IMR-90 (cell line): ENCODE results near the gene CENPT. TPM values are rescaled to one million over a fixed set of nuclear protein-coding genes. Genes with fewer than 3 reads are reported as not detected.

Experiments
- ATAC-seq: fragments of 200-7000 bp; cut with Tn5 transposase; 2 replicates; pipeline ENCODE4 v1.9.1; 2020; ENCODE audit warnings: low read depth, mild to moderate bottlenecking, moderate library complexity
- BruUV-seq: library from RNA; stranded (reverse); fragments of 400-500 nt; replicated peaks from 2 replicates; lab custom pipeline; 2021; lab: Mats Ljungman, UMichigan
- CTCF ChIA-PET: fragments of 300-600 bp; formaldehyde crosslinking; extraction: SDS; loops from one replicate; lab custom pipeline; 2021; ENCODE audit warnings: antibody characterized with exemption; lab: Yijun Ruan, JAX
- POLR2A ChIA-PET: fragments of 300-600 bp; sonication (Branson Sonifier 250); formaldehyde crosslinking; loops from one replicate; lab custom pipeline; 2022; ENCODE audit warnings: antibody characterized with exemption; ENCODE audit not compliant: unreplicated experiment; lab: Charles Lee
- DNase-seq: peaks from one replicate; pipeline ENCODE4 v3.0.0; 2013
- H2AFZ ChIP-seq: replicated peaks from 2 replicates; pipeline ENCODE3; 2013; ENCODE audit warnings: low read length, mild to moderate bottlenecking; ENCODE audit not compliant: poor library complexity
- H2AK5ac ChIP-seq: 2 replicates; pipeline ENCODE4 v1.6.1; 2013; ENCODE audit warnings: low read depth, low read length, inconsistent platforms
- H2AK9ac ChIP-seq: replicated peaks from 2 replicates; pipeline ENCODE3; 2013; ENCODE audit warnings: mild to moderate bottlenecking, low read depth, low read length, moderate library complexity; ENCODE audit not compliant: poor library complexity
- H2BK120ac ChIP-seq: 2 replicates; pipeline ENCODE4 v1.6.1; 2013; ENCODE audit warnings: low read depth, low read length, inconsistent platforms
- H2BK15ac ChIP-seq: 3 replicates; pipeline ENCODE4 v1.6.1; 2013; ENCODE audit warnings: low read depth, low read length, inconsistent platforms
- H2BK20ac ChIP-seq: 2 replicates; pipeline ENCODE4 v1.6.1; 2013; ENCODE audit warnings: low read depth, mild to moderate bottlenecking, inconsistent platforms, low read length, moderate library complexity
- H2BK5ac ChIP-seq: 2 replicates; pipeline ENCODE4 v1.6.1; 2013; ENCODE audit warnings: mild to moderate bottlenecking, low read depth, low read length, inconsistent platforms; ENCODE audit not compliant: poor library complexity, severe bottlenecking
- H3K14ac ChIP-seq: replicated peaks from 2 replicates; pipeline ENCODE4 v1.6.1; 2013; ENCODE audit warnings: low read depth, low read length, inconsistent platforms
- H3K18ac ChIP-seq: 2 replicates; pipeline ENCODE4 v1.6.1; 2013; ENCODE audit warnings: low read depth, low read length, control low read depth
- H3K23ac ChIP-seq: 2 replicates; pipeline ENCODE4 v1.6.1; 2013; ENCODE audit warnings: low read depth, low read length, inconsistent platforms
- H3K27ac ChIP-seq: 2 replicates; pipeline ENCODE4 v1.5.1; 2013; ENCODE audit warnings: mild to moderate bottlenecking, control low read depth, low read length; ENCODE audit not compliant: insufficient read depth
- H3K27me3 ChIP-seq: 2 replicates; pipeline ENCODE4 v1.6.1; 2013; ENCODE audit warnings: low read length; ENCODE audit not compliant: control insufficient read depth, insufficient read depth
- H3K36me3 ChIP-seq: 2 replicates; pipeline ENCODE4 v1.6.1; 2013; ENCODE audit warnings: low read length, mixed read lengths; ENCODE audit not compliant: control insufficient read depth, insufficient read depth
- H3K4ac ChIP-seq: 2 replicates; pipeline ENCODE4 v1.6.1; 2013; ENCODE audit warnings: low read depth, low read length, inconsistent platforms
- H3K4me1 ChIP-seq: 2 replicates; pipeline ENCODE4 v1.6.1; 2013; ENCODE audit warnings: low read length, mixed read lengths; ENCODE audit not compliant: control insufficient read depth, insufficient read depth
- H3K4me2 ChIP-seq: 2 replicates; pipeline ENCODE4 v1.6.1; 2013; ENCODE audit warnings: low read depth, mild to moderate bottlenecking, control low read depth, low read length, moderate library complexity
- H3K4me3 ChIP-seq: 2 replicates; pipeline ENCODE4 v1.5.1; 2013; ENCODE audit warnings: low read depth, mild to moderate bottlenecking, control low read depth, low read length, moderate library complexity; ENCODE audit not compliant: insufficient read depth
- H3K56ac ChIP-seq: 2 replicates; pipeline ENCODE4 v1.6.1; 2013; ENCODE audit warnings: low read length, inconsistent platforms; ENCODE audit not compliant: insufficient read depth; ENCODE audit errors: extremely low read depth
- H3K79me1 ChIP-seq, 2 experiments: 2 replicates each; pipeline ENCODE4 v1.6.1; 2013; ENCODE audit warnings: low read length in 2 of 2, inconsistent platforms in 1 of 2, low read depth in 1 of 2
- H3K9ac ChIP-seq: 2 replicates; pipeline ENCODE4 v1.6.1; 2013; ENCODE audit warnings: low read depth, low read length, control low read depth
- H3K9me1 ChIP-seq: 2 replicates; pipeline ENCODE4 v1.6.1; 2013; ENCODE audit warnings: low read length, inconsistent platforms; ENCODE audit not compliant: insufficient read depth
- H3K9me3 ChIP-seq: 2 replicates; pipeline ENCODE4 v1.6.1; 2013; ENCODE audit warnings: low read length; ENCODE audit not compliant: control insufficient read depth, insufficient read depth
- H4K20me1 ChIP-seq: 2 replicates; pipeline ENCODE4 v1.6.1; 2013; ENCODE audit warnings: low read length, inconsistent platforms; ENCODE audit not compliant: insufficient read depth
- H4K5ac ChIP-seq: 2 replicates; pipeline ENCODE4 v1.6.1; 2013; ENCODE audit warnings: mild to moderate bottlenecking, low read depth, low read length, control low read depth
- H4K8ac ChIP-seq, 2 experiments: 2 replicates each; pipeline ENCODE4 v1.6.1; 2013; ENCODE audit warnings: low read depth in 2 of 2, low read length in 2 of 2, control low read depth in 1 of 2, inconsistent platforms in 1 of 2
- H4K91ac ChIP-seq: 2 replicates; pipeline ENCODE4 v1.6.1; 2013; ENCODE audit warnings: low read depth, low read length, inconsistent platforms; ENCODE audit not compliant: insufficient read depth
- NFE2L2 ChIP-seq: fragments of 150-350 bp; IDR thresholded peaks from 2 replicates; pipeline ENCODE4 v1.6.1; 2016; ENCODE audit warnings: low read depth, mild to moderate bottlenecking, low read length
- RFX5 ChIP-seq: IDR thresholded peaks from 2 replicates; pipeline ENCODE4 v1.8.0; 2012; ENCODE audit warnings: low read depth, mild to moderate bottlenecking, low read length, moderate library complexity
- WGBS, 2 experiments: methylation state at CpG; one replicate each; pipeline versions ENCODE4 v1.1.5 to v1.1.7; 2013; ENCODE audit warnings: missing lambda C conversion rate in 2 of 2; ENCODE audit not compliant: insufficient read length in 1 of 2; ENCODE audit errors: extremely low coverage in 2 of 2; 5-methylcytosine and 5-hydroxymethylcytosine counted together
- dilution Hi-C: fragments of 300-500 bp; cut with HindIII; formaldehyde crosslinking; loops from one replicate; pipeline ENCODE4 v1.14.3; 2018; ENCODE audit warnings: low sequenced_read_pairs; ENCODE audit not compliant: unreplicated experiment
- in situ Hi-C: fragments of 300-500 bp; cut with MboI; formaldehyde crosslinking; loops from 3 replicates; pipeline ENCODE4 v1.14.3; 2019; ENCODE audit warnings: low sequenced_read_pairs, inconsistent platforms, mixed read lengths
- intact Hi-C: fragments of 100-400 bp; cut with micrococcal nuclease; formaldehyde crosslinking; loops from 2 replicates; pipeline ENCODE4 v1.10.0; 2022
- polyA plus RNA-seq, 3 experiments: library from polyadenylated mRNA; depleted of rRNA; stranded (reverse); fragments of >200 nt; gene quantifications; 2 replicates each; pipeline ENCODE4 v1.2.3, GENCODE V29; 2012; ENCODE audit warnings: low replicate concordance in 1 of 3
- total RNA-seq: library from RNA; depleted of rRNA; stranded (reverse); fragments of >200 nt; gene quantifications from 2 replicates; pipeline ENCODE4 v1.2.3, GENCODE V29; 2012
- TF ChIP-seq, protein P1 (sequence below): fragments of 150-350 bp; IDR thresholded peaks from 2 replicates; pipeline ENCODE4 v1.6.1; 2016; ENCODE audit warnings: low read depth, mild to moderate bottlenecking, low read length, moderate library complexity, borderline replicate concordance

CENPT gene
- total and polyA plus RNA-seq, 2 of the 4 experiments (the other 2 are of a cell fraction): 33.3 to 83.1 TPM

- H3K4me3 ChIP-seq: no peak overlapping the region
- ChIA-PET POLR2A (no interaction called here), CTCF (no interaction called here)
- no peak overlapping the region for H4K5ac ChIP-seq
- H3K23ac ChIP-seq: no peak overlapping the region
- H3K4ac ChIP-seq: no peak overlapping the region
- H3K18ac ChIP-seq: no peak overlapping the region
- H2BK15ac ChIP-seq: no peak overlapping the region
- no peak overlapping the region for H2AK9ac ChIP-seq
- dilution Hi-C loops: no loop called here
- no peak overlapping the region for H2BK20ac ChIP-seq
- no peaks in the 10 kb centered on the region for H3K9me3 ChIP-seq
- no TSS peak for BruUV-seq
- no peak overlapping the region for H2BK5ac ChIP-seq
- H4K8ac ChIP-seq: no peak overlapping the region
- H3K14ac ChIP-seq: no peak overlapping the region
- peaks cover 64% of the 10 kb centered on the region for H3K36me3 ChIP-seq
- no peaks in the 10 kb centered on the region for H3K27me3 ChIP-seq
- H2BK120ac ChIP-seq: no peak overlapping the region
- no peak overlapping the region for H2AK5ac ChIP-seq
- peaks cover 24 to 57% of the 10 kb centered on the region in 2 experiments for H3K79me1 ChIP-seq
- no peak overlapping the region for H3K27ac ChIP-seq
- H3K4me1 ChIP-seq: peaks cover 10% of the 10 kb centered on the region
- H4K20me1 ChIP-seq: peaks cover 44% of the 10 kb centered on the region
- no peak overlapping the region for H2AFZ ChIP-seq
- no peak for DNase-seq
- intact Hi-C loops: no loop called here
- no peak overlapping the region for H3K56ac ChIP-seq
- WGBS, 2 experiments: 77% methylated on average over 2 of the region's 11 CpGs; no CpG with 5 or more reads in 1 of the 2 experiments
- ATAC-seq: no peak
- no peak overlapping the region for H3K4me2 ChIP-seq
- no peak overlapping the region for H3K9ac ChIP-seq
- in situ Hi-C loops: no loop called here
- no peak overlapping the region for H4K91ac ChIP-seq
- no peak for TF ChIP-seq RFX5
- TF ChIP-seq NFE2L2: no peak
- TF ChIP-seq, protein P1, sequence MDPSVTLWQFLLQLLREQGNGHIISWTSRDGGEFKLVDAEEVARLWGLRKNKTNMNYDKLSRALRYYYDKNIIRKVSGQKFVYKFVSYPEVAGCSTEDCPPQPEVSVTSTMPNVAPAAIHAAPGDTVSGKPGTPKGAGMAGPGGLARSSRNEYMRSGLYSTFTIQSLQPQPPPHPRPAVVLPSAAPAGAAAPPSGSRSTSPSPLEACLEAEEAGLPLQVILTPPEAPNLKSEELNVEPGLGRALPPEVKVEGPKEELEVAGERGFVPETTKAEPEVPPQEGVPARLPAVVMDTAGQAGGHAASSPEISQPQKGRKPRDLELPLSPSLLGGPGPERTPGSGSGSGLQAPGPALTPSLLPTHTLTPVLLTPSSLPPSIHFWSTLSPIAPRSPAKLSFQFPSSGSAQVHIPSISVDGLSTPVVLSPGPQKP: no peak
- peaks cover 18% of the 10 kb centered on the region for H3K9me1 ChIP-seq
Observed at GRCh38 chr16:67877064-67877463, 29.6 kb upstream of the CENPT start.
